Right cardiac atrium (tissue), 5 donors: ENCODE data around the gene IRF1. TPM values are rescaled to one million over a fixed set of nuclear protein-coding genes. Genes with fewer than 3 reads are reported as not detected.
A peak's percentile ranks its signal among the peaks of the same experiment; 100 is the strongest.

Experiments used
- ATAC-seq, 2 donors: fragments of 200-7000 bp; cut with Tn5 transposase; one replicate each; pipeline versions ENCODE4 v1.8.0 to v1.9.1; 2020; ENCODE audit warnings: moderate library complexity in 2 of 2, mild to moderate bottlenecking in 1 of 2
- DNase-seq, 3 donors: peaks; one replicate each; pipeline ENCODE4 v3.0.0-alpha.2; 2020
- H3K27ac ChIP-seq: one replicate; pipeline ENCODE4 v1.5.1; 2013; ENCODE audit warnings: mild to moderate bottlenecking, low read length, control low read depth, moderate library complexity
- H3K27me3 ChIP-seq: one replicate; pipeline ENCODE4 v1.6.1; 2013; ENCODE audit not compliant: control insufficient read depth, insufficient read depth
- H3K4me1 ChIP-seq: one replicate; pipeline ENCODE4 v1.6.1; 2013; ENCODE audit warnings: low read length; ENCODE audit not compliant: control insufficient read depth, insufficient read depth
- H3K4me3 ChIP-seq: one replicate; pipeline ENCODE4 v1.5.1; 2013; ENCODE audit warnings: low read length, control low read depth
- H3K9me3 ChIP-seq: one replicate; pipeline ENCODE4 v1.6.1; 2013; ENCODE audit warnings: low read length; ENCODE audit not compliant: control insufficient read depth
- WGBS: extraction: QIAGEN DNeasy Blood & Tissue Kit; methylation state at CpG from one replicate; pipeline ENCODE4 v1.1.7; 2013; 5-methylcytosine and 5-hydroxymethylcytosine counted together
- intact Hi-C, 4 donors: fragments of 100-400 bp; cut with DNase I; formaldehyde crosslinking; loops; one replicate each; pipeline versions ENCODE4 v1.11.0 to v1.14.0; 2022 to 2023
- polyA plus RNA-seq: library from polyadenylated mRNA; stranded (reverse); fragments of 200-250 nt; gene quantifications from one replicate; pipeline ENCODE4 v1.2.3, GENCODE V29; 2013
- total RNA-seq, 4 donors: library from RNA; stranded (reverse); fragmentation: NEBNext Ultra II Directional; extraction: Animal tissue kit (Norgen Biotek cat#: 25700); gene quantifications; one replicate each; pipeline ENCODE4 v1.2.1, GENCODE V29; 2021
- donor health status: healthy with polysubstance abuse.
- donor health status: DM: no; HTN: yes; CAD: no.
- donor health status: DM: no; HTN: no; CAD: no.
- donor health status: DM: no; HTN: yes; CAD: no; lungs with severe emphysema.
- donor health status: DM: yes; HTN: yes; CAD: no.

The IRF1 gene
- total and polyA plus RNA-seq, 5 donors, result 9.4 to 17.9 (median 12.0) TPM

DNA sequence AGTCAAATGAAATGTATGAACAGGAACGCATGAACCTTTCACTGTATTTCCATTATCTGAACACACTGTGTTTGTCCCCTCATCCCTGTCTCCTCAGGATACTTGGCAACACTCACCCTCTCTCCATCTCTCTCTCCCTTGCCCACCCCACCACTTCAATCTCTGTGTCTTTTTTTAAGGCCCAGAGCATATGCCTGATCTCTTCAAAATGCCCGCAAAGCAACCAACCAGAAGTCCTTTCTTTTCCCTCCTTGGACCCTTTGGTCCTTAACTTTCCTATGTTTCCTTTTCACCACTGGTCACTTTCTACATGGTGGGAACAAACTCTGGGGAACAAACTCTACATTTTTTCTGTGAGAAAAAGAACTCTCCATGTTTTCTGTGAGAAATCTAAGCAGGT is 3.2 kb upstream of the IRF1 start:
- peaks cover 18% of the 10 kb centered on the region for H3K4me1 ChIP-seq
- H3K27ac ChIP-seq, result no peak overlapping the region
- intact Hi-C loops, result loop anchor here in 1 of 4 donors (2.0 to 10.0 kb wide), 2 partner anchors 75 to 309 kb away; no protein-coding TSS in a partner anchor

DNA sequence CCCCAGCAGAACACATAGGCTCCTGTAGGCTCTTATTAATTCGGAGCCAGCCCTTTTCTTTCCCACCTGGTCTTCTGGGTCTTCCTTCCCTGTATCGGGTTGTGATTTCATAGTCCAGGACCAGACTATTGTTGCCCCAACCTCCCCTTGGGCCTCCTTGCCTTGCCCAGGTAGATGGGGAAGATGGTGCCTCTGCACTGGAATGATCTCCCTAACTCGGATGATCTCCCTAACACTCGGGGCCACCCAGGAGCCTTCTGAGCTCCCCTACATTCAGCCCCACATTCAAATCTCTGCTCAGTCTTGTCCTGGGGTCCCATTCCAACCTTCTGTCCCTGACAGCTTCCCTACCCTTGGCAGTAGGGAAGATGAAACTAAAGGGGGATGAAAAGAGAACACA is 2.7 kb upstream of the IRF1 start:
- no peak for ATAC-seq
- intact Hi-C loops, result loop anchor here in 1 of 4 donors (10.0 kb wide), 1 partner anchor 308 kb away; no protein-coding TSS in a partner anchor
- WGBS, result 95% methylated on average over 4 of the region's 4 CpGs

More for the DNA sequence above, 3.2 kb upstream of the IRF1 start:
- Histone ChIP-seq H3K4me3 (no peak overlapping the region), H3K9me3 (no peaks in the 10 kb centered on the region), H3K27me3 (no peaks in the 10 kb centered on the region)
- WGBS, result 95% methylated on average over 2 of the region's 2 CpGs
- ATAC-seq, result no peak
- no peak for DNase-seq

DNA sequence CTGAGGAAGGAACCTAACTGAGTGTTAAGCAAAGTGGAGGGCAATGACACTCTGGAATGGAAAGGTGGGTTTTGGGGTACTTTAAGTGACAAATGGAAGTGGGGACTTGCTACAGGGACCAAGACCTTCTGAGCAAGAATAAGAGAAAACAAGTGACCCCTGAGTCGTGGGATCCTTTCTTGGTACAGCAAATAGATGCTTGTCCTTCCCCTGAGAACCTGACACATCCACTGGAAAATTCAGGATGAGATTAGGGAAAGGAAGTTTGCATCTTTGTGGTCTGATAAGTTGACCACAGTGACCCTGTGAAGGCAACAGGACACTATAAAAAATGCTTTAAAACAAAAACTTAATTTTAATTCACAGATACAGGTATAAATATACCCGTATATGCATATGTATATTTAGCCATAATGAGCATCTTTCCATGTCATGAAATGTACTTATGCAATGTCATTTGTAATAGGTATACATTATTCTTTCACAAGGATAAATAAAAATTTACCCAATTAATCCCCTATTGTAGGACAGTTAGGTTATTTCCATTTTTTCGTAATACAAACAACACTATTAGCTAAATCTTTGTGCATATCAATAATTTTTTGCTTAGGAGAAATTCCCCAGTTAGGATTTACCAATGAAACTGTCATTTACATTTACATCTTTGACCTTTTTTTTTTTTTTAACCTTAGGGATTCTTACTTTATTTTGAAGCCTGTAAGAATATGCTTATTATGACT is 2.0 kb upstream of the IRF1 start:
- 76% methylated on average over 3 of the region's 3 CpGs for WGBS
- H3K4me3 ChIP-seq, result no peak overlapping the region
- no peaks in the 10 kb centered on the region for H3K27me3 ChIP-seq
- H3K4me1 ChIP-seq, result peaks cover 15% of the 10 kb centered on the region
- intact Hi-C loops, result loop anchor here in 1 of 4 donors (10.0 kb wide), 1 partner anchor 308 kb away; no protein-coding TSS in a partner anchor
- ATAC-seq (no peak), DNase-seq (no peak)
- H3K27ac ChIP-seq, result no peak overlapping the region
- H3K9me3 ChIP-seq, result no peaks in the 10 kb centered on the region

More for the DNA sequence above, 2.7 kb upstream of the IRF1 start:
- H3K4me1 ChIP-seq, result peaks cover 18% of the 10 kb centered on the region
- H3K9me3 ChIP-seq, result no peaks in the 10 kb centered on the region
- no peak overlapping the region for H3K27ac ChIP-seq
- no peaks in the 10 kb centered on the region for H3K27me3 ChIP-seq
- DNase-seq, result no peak
- H3K4me3 ChIP-seq, result no peak overlapping the region

DNA sequence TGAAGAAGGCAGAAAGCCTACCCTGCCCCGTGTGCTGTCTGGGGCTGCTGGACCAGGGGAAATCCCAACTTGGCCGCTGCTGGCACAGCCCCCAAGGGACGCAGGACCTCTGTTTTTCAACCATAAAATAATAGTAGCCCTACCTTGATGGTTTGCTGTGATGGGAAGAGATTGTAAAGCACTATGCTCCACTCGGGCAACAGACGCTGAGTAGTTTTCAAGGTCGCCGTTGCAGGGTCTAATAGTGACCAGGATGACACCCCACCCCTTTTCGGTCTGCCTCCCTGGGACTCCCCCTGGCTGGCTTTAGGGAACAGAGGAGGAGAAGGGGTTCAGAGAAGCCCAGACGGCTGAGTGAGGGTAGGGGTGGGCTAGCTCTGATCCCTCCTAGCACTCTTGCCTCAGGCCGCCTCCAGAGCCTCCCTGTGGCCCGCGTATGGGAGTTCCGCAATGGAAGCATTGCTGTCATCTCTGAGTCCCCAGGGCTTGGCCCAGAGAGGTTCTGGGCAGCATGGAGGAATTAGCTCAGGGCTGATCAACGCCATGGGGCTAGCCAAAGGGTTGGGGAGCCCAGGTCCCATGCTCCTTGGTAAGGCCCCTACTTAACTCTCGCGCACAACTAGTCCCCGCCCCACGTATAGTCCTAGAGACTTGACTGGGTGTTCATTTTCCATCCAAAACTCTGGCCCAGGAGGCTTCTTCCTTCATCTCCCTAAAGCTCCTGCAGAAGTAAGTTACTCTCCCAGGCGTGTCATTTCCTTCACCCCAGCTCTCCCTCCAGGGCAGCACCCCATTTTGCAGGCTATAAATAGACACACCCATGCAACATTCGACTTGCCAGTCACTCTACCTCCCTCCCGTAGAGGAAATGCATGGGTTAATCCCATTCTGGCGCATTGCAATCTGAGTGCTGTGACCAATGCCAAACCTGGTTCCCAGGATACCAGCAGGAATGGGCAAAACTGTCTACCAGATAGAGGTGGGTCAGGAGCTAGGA is 1.1 kb upstream of the IRF1 start:
- Histone ChIP-seq H3K9me3 (no peaks in the 10 kb centered on the region), H3K4me3 (peak overlapping the region; percentile 51), H3K27ac (peak overlapping the region; percentile 75), H3K27me3 (no peaks in the 10 kb centered on the region), H3K4me1 (peaks cover 14% of the 10 kb centered on the region)
- DNase-seq (peak in 2 of 3 donors; percentile 57 to 64), ATAC-seq (peak; percentile 0 to 2)
- intact Hi-C loops, result loop anchor here in 1 of 4 donors (10.0 kb wide), 1 partner anchor 307 kb away; no protein-coding TSS in a partner anchor
- WGBS, result 48% methylated on average over 22 of the region's 22 CpGs

DNA sequence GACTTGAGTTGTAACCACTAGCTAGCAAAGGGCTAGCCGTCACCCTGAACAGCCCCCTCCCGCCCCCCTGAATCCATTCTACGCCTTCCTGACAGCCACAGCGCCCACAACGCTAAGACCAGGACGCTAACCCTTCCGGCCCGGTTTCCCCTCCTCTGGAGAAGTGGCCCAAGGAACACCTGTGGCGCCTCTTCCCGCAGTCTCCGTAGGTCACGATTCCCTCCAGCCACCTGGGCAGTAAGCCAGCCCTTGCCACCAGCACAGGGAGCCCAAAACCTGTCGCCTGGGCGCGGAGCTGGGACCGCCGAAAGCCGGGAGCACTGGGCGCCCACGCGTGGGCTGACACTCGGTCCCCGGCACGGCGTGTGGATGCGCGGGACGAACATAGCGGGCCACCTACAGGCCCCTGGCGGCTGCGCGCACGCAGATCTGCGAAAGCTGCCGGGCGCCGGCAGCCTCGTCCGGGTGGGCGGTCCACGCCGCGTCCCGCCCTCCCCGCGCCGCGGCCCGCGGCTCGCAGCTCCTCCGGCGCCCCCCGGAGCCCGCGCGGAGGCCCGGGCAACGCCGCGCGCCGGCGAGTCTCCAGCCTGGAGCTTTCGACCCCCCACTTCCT is 596 bp downstream of the IRF1 start:
- Histone ChIP-seq H3K27me3 (no peaks in the 10 kb centered on the region), H3K27ac (peak overlapping the region; percentile 98), H3K4me3 (peak overlapping the region; percentile 74), H3K9me3 (no peaks in the 10 kb centered on the region), H3K4me1 (peaks cover 14% of the 10 kb centered on the region)
- intact Hi-C loops, result loop anchor here in 2 of 4 donors (10.0 kb wide), 2 partner anchors 65 to 305 kb away; no protein-coding TSS in a partner anchor
- WGBS, result under 1% methylated on average over 65 of the region's 65 CpGs
- ATAC-seq (peak; percentile 52 to 61), DNase-seq (peak; percentile 69 to 90 (median 89))

DNA sequence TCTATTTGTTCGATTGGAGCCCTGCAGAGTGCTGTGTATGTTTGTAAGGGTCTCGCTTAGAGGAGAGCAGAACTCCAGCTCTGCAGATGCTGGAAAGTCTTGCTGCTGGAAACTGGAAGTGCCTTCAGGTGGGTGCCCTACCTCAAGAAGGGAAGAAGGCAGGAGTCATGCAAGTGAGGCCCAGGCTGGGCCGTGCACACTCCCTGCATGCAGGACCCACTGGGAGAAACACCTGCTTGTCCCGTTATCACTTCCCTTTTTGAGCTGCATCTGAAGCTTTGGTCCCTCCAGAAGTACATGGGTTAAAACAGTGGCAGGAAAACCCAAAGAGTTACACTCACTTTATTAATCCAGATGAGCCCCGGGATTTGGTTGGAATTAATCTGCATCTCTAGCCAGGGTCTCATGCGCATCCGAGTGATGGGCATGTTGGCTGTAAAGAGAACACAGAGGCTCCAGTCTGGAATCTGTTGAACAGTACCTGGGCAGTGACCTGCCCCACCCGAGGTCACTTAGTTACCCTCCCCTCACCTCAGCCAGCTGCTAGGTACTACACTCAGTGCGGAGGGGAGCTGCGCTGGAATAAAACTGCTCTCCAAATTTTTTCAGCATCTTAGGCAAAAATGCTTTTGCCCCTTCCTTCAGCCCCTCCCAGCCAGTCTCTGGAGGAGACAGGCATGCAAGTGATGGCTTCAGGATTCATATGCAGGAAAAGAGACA is 1.4 kb downstream of the IRF1 start:
- H3K9me3 ChIP-seq, result no peaks in the 10 kb centered on the region
- 46% methylated on average over 10 of the region's 10 CpGs for WGBS
- H3K4me3 ChIP-seq, result peak overlapping the region; percentile 74
- peaks cover 17% of the 10 kb centered on the region for H3K4me1 ChIP-seq
- DNase-seq, result no peak
- H3K27me3 ChIP-seq, result no peaks in the 10 kb centered on the region
- no peak for ATAC-seq
- H3K27ac ChIP-seq, result no peak overlapping the region
- intact Hi-C loops, result loop anchor here in 1 of 4 donors (10.0 kb wide), 1 partner anchor 64 kb away; no protein-coding TSS in a partner anchor

DNA sequence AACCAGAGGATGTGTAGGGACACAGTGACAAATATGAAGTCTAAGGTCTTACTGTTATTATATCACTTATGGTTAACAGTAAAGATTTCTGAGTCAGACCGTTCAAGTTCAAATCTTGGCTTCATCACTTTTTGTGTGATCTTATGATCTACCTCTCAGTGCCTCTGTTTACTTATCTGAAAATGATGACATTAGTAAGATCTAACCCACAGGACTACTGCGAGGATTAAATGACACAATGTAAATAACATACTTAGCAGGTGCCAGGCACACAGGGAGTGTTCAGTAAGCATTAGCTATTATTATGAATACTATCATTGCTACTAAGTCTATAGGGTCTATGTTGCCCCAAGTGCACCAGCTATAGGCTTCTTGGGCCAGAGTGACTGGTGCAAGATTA is 2.0 kb downstream of the IRF1 start:
- WGBS, result 59% methylated on average over 2 of the region's 2 CpGs
- Histone ChIP-seq H3K27me3 (no peaks in the 10 kb centered on the region), H3K27ac (no peak overlapping the region), H3K4me3 (peak overlapping the region; percentile 74), H3K4me1 (peaks cover 21% of the 10 kb centered on the region), H3K9me3 (no peaks in the 10 kb centered on the region)
- ATAC-seq (no peak), DNase-seq (no peak)
- intact Hi-C loops, result loop anchor here in 1 of 4 donors (10.0 kb wide), 1 partner anchor 64 kb away; no protein-coding TSS in a partner anchor

DNA sequence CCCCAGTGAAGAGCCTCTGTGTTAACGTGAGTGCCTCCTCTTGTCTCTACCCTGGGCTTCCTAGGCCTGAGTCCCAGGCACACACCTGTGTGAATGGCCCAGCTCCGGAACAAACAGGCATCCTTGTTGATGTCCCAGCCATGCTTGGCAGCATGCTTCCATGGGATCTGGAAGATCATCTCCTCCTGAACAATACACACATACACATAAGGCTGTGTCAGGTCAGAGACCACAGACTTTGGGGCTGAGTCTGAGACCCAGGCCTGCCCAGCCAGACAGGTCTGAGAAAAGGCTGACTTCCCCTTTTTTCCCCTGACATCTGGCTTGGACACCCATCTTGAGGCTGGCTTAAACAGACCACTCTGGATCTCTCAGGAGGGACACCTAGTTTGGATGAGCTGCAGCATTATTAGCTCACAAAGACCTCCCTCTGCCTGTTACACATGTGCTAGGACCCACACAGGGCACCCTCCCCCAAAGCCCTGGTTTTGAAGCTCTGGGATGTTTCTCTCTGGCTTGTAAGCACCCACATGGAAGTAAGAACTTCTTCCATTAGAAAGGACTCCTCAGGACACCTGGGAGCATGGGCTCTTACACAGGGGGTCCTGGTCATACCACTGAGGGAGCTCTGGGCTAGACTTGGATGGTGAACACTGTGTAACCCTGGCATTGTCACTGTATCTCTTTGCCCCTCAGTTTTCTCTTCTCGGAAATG is 2.6 kb downstream of the IRF1 start:
- intact Hi-C loops, result loop anchor here in 1 of 4 donors (10.0 kb wide), 1 partner anchor 63 kb away; no protein-coding TSS in a partner anchor
- Histone ChIP-seq H3K9me3 (no peaks in the 10 kb centered on the region), H3K4me3 (no peak overlapping the region), H3K27ac (no peak overlapping the region), H3K4me1 (peaks cover 21% of the 10 kb centered on the region), H3K27me3 (no peaks in the 10 kb centered on the region)
- DNase-seq (no peak), ATAC-seq (no peak)
- WGBS, result 58% methylated on average over 3 of the region's 3 CpGs

DNA sequence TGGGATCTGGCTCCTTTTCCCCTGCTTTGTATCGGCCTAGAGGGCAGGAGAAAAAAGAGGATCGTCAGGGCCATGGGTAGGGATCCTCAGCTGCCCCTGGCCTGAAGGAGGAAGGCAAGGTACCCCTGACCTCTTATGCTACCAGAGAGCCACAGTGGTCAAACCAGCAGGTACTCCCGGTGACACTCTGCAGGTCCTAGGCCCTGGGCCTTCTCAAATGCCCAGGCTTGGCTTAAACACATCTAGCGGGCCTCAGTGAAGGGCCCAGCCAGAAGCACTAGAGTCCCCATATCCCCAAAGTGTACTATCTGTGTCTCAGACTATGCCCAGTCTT is 3.5 kb downstream of the IRF1 start:
- H3K4me1 ChIP-seq, result peaks cover 18% of the 10 kb centered on the region

More for the DNA sequence above, 3.5 kb downstream of the IRF1 start:
- Histone ChIP-seq H3K9me3 (no peaks in the 10 kb centered on the region), H3K27ac (peak overlapping the region; percentile 5), H3K27me3 (no peaks in the 10 kb centered on the region), H3K4me3 (no peak overlapping the region)
- intact Hi-C loops, result loop anchor here in 1 of 4 donors (10.0 kb wide), 1 partner anchor 62 kb away; no protein-coding TSS in a partner anchor
- ATAC-seq (no peak), DNase-seq (no peak)
- WGBS, result 71% methylated on average over 4 of the region's 4 CpGs
